Measurements from ENCODE around the gene INSR.

DNA sequence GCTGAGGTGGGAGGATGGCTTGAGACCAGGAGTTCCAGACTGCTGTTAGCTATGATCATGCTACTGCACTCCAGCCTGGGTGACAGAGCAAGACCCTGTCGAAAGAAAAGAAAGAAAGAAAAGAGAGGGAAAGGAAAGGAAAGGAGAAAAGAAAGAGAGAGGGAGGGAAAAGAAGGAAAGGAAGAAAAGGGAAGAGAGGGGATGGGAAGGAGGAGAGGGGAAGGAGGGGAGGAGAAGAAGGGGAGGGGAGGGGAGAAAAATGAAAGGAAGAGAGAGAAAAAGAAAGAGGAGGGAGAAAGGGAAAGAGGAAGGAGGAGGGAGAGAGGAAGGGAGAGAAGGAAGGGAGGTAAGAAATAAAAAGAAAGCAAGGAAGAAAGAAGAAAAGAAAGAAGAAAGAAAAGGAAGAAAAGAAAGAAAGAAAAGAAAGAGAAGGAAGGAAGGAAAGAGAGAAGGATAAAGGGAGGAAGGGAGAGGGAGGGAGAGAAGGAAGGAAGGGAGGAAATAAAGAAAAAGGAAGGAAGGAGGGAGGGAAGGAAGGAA is 44.1 kb downstream of the INSR start:
- TF ChIP-seq, protein P1, sequence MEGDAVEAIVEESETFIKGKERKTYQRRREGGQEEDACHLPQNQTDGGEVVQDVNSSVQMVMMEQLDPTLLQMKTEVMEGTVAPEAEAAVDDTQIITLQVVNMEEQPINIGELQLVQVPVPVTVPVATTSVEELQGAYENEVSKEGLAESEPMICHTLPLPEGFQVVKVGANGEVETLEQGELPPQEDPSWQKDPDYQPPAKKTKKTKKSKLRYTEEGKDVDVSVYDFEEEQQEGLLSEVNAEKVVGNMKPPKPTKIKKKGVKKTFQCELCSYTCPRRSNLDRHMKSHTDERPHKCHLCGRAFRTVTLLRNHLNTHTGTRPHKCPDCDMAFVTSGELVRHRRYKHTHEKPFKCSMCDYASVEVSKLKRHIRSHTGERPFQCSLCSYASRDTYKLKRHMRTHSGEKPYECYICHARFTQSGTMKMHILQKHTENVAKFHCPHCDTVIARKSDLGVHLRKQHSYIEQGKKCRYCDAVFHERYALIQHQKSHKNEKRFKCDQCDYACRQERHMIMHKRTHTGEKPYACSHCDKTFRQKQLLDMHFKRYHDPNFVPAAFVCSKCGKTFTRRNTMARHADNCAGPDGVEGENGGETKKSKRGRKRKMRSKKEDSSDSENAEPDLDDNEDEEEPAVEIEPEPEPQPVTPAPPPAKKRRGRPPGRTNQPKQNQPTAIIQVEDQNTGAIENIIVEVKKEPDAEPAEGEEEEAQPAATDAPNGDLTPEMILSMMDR (IDR thresholded peaks at IDR 0.05), result no peak
- no peak for TF ChIP-seq POLR2A (IDR thresholded peaks at IDR 0.05)
